ENCODE results near the gene PRKG1. TPM values are rescaled to one million over a fixed set of nuclear protein-coding genes. Genes with fewer than 3 reads are reported as not detected.
"Not testable (repeated sequence)": the region's sequence is repeated elsewhere in the genome, so short reads cannot be mapped to it uniquely, and the experiment has no call there.

PRKG1 gene
- total RNA-seq, 1 experiment from 2014 or later: 1.7 TPM

DNA sequence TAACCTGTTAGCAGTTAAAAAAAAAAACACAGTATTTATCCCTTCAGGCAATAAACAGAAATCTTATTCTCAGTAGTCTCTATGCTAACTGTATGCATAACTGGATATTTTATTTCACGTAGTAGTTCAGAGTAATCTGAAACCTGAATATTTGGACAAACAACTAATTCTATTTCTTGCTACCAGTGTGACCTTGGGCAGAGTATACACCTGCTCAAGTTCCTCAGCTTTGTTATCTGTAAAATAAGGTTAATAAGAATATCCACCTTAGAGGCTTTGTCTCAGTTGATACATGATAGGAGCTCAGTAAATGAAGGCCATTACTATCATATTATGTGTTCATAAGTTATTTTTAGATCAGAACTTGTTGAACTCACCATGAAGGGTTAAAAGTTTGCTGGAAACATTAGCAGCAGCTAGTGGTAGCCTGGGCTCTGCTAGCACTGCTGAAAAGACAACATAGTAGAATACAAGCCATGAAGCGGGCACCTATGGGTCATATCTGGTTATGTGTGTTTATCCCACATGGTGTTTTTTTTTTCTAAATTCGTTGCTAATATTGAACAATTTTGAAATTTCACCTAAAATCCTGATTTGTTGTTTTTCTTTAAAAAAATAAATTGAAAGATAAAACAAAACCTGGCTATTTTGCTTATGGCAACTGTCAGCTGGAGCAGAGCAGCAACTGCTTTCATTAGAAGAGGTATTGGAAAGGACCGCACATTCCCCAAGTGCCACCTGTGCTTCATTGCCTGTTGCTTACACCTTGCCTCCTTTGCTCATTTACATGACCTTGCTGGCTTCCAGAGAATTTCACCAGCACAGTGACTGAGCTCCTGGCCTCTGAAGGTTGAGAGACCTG lies 303.0 kb downstream of the PRKG1 start:
- DNase-seq (ENCODE audit: low read depth): no peak

DNA sequence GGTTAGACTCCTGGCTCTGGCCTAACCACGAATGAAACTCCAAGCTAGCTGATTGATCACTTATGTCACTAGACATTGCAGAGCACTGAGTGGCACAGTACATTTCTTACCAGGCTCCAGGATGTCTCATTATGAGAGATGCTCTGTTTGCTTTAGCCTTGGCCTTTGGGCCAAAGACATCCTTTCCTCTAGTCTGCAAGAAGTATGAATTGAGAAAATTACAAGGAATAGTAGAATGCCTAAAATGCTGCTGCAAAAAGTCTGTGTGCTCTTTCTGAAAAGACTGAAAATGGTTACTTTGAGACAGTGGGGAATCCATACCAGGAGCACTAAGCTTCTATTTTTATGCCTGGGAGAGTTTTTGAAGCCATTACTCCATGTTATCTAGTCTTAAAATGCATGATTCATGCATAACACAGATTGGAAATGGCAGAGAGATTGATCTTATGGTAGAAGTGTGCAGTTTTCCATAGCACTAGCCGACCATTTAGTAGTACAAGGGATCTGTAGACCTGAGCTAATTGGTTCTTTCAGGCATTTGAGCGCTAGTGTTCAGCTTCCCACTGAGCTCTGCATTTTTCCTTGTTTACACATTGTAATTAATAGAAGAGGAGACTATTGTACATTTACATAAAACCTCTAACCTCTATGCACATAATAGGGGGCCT lies 303.8 kb downstream of the PRKG1 start:
- no peak for DNase-seq (ENCODE audit: low read depth)

DNA sequence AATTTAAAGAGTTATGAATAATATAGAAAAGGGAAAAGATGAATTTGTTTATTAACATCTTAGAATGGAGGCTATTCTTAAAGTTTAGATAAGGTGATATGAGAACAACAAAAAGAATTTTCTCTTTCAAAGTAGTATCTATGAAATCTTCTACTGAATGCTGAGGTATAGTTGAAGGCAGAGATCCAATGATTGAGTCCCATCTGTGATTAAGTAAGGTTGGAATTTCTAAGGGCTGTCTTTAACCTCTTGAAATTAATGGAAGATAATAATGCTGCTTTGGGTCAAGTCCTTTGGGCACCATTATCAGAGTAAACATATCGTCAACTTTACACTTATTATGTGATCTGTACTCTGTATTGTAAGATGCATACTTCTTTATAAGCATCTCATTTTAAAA lies 307.9 kb downstream of the PRKG1 start:
- peak; percentile 36 for DNase-seq (ENCODE audit: low read depth)

DNA sequence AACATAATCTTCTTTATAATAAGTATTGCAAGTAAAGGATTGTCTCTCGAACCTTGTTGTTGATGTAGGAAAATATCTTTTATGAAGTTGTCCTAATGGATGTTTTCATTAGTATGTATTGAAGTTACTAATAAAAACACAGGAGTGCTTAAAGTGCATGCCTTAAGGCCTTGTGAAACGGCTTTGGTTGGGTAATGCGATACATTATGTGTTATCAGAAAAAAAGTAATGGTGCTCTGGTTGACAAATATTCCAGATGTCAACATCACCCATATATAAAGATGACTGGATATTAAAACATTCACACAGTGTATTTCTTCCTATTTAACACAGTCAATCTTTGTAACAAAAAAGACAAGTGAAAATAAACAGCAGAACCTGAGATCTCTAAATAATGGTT lies 310.7 kb downstream of the PRKG1 start:
- no peak for DNase-seq (ENCODE audit: low read depth)

DNA sequence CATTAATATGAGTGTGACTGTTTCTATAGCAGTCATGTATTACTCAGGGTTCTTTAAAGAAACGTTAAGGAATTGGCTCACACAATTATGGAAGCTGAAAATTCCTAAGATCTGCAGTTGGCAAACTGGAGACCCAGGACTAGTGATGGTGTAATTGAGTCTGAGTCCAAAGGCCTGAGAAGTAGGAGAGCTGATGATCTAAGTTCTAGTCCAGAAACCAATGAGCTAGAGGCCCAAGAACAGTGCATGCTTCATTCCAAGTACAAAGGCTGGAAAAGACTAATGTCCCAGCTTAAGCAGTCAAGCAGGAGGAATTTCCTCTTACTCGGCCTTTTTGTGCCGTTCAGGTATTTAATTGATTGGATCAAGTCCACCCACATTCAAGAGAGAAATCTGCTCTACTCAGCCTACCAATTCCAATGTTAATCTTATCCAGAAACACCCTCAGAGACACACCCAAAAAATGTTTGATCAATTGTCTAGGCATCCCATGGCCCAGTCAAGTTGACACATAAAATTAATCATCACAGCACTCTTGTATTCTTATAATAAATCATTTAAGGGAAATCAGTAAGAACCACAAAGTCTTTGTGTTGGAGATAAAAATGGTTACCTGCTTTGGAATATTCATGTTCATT lies 312.1 kb downstream of the PRKG1 start:
- no peak for DNase-seq (ENCODE audit: low read depth)

DNA sequence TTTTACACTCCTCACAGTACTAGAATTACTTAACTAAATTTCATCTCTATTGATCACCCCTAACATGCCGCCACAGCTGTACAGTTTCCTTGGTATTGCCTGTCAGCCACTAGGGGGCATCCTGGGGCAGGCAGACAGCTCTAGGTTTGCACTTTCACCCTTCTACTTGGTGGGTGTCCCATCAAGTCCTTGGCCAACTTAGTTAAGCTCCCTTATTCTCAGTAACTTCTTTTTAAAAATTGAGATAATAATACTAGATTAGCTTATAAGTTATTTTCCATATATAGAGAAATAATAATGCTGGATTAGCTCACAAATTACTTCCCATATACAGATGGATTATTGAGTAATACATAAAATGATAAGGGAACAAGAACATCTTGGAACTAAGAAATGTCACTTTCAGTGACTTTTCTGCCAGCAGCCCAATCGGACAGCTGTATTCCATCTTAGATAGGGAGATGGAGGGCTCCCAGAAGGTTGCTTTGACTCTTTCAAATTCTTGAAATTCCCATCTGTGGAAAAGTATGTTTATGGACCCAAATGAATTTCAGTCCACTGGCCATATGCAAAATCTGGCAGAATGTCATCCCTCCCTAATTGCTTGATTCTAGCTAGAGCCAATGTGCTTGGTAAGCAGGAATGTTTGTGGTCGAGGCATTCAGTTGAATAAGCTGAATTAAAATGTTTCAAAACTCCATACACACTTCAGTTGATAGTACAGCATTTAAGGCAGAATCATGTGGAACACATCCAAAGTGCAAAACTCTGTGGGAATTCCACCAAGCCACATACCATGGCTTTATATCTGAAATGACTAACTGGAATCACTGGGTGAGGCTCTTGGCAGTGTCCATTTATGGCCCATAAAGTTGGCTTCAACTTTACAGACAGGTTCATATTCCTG lies 315.4 kb downstream of the PRKG1 start:
- peak; percentile 90 for DNase-seq (ENCODE audit: low read depth)

DNA sequence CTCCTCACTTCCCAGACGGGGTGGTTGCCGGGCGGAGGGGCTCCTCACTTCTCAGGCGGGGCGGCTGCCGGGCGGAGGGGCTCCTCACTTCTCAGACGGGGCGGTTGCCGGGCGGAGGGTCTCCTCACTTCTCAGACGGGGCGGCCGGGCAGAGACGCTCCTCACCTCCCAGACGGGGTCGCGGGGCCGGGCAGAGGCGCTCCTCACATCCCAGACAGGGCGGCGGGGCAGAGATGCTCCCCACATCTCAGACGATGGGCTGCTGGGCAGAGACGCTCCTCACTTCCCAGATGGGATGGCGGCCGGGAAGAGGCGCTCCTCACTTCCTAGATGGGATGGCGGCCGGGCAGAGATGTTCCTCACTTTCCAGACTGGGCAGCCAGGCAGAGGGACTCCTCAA lies 318.7 kb downstream of the PRKG1 start:
- DNase-seq (ENCODE audit: low read depth): not testable (repeated sequence)

DNA sequence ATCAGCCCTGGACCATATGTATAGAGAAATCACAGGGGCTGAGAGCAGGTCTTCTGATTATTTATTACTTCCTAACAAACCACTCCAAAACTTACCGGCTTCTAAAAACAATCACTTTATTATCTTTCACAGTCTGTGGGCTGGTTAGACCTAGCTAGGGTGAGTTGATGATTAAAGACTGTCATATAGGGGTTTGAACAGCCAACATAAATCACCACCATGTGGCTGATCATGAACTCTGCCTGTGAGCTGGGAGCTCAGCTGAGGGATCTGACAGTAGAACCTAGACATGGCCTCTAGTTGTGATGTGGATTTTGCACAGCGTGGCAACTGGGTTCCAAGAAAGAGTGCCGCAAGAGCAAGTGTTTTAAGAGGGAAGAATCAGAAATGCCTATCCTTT lies 319.8 kb downstream of the PRKG1 start:
- no peak for DNase-seq (ENCODE audit: low read depth)

DNA sequence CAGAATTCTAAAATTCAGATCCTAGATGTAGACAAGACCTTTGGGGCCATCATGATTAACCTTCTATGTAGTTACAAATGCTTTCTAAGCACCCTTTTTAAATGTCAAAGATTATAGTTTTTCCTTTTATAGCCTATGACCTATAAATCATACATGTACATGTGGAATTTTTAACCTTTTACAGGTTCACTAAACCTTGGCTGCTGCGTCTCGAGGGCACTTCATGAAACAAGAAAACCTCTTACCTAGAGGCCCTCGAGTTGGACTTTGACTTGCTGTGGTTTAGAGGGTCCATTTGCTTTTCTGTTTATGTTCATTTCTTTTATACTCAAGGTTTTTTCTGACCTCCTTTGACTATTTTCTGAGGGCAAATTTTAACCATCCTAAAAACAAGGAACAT lies 323.0 kb downstream of the PRKG1 start:
- no peak for DNase-seq (ENCODE audit: low read depth)

DNA sequence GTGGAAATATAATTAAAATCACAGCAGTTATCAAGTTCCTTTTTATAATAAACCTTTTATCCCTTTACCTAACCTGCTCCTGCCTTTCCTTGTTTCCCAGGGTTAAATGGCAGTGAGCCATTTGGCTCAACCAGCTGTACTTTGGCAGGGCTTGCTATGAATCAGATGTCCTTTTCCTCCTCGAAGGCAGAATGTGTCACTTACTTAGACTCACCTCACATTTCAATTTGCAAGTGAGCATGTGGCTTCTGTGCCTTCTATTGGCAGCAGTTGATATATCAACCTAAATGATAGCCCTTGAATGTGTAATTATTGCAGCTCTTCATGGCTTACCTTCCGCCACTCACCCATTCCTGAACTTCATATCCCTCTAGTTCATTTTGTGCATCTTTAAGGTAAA lies 323.4 kb downstream of the PRKG1 start:
- peak; percentile 87 for DNase-seq (ENCODE audit: low read depth)

DNA sequence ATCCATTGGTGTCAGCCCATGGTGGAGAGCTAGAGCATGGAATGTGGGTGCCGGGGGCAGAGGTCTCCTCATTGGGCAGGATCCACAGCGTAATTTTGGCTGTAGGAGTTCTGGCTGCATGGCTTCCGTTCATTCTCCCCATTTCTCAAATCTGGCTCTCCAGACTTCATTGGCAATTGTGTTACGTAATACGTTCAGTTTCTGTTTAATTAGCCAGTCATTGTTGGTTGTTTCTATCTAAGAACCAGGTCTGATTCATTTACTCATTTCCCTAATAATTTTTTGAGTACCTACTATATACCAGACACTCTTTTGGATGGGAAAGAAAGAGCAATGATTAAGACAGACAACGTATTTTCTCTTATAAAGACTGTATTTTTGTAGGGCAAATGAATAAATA lies 325.6 kb downstream of the PRKG1 start:
- DNase-seq (ENCODE audit: low read depth): no peak

DNA sequence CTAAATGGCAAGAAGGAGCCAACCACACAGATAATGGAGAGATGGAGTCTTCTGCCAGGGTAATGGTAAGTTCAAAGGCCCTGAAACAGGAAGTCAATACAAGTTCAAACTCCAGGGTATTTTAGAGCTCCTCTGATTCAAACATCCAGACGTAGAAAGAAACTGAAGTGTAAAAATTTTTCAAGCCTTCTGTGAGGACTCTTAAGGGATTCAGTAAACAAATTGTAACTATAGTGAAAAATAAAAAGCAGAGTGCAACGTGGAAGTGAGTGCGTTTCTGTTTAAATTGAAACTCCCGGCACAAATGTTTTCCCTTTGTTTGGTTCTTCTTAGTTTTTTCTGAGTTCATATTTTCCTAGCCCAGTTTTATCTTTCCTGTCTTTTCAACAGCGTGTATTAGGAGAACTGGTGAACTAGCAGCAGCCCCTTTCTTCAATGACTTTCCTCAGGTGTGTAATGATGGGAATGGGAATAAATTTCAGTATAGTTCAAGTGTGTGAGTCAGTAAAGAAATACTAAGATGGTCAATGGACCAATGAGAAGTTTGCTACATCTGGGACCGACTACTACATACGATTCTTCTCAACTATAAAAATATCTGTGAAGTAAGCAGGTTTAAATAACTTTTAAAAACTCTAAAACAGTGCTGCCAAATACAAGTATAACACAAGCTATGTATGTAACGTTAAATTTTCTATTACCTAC lies 326.3 kb downstream of the PRKG1 start:
- DNase-seq (ENCODE audit: low read depth): no peak

DNA sequence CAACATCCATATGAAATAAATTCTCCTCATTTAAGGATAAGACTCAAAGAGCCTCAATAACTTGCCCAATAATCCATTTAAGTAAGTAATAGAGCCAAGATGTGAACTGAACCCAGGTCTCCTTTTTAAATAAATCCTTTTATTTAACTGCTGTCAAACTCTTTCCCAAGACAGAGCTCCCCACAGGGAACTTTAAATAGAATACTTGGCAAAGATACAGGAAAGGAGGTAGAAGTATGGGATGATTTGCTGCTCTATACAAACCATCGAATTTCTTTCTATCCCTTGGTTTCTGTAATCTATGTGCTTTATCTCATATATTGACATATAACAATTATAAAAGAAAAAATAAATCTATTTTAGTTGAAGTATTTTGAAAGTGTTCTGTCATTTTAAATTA lies 329.2 kb downstream of the PRKG1 start:
- no peak for DNase-seq (ENCODE audit: low read depth)

DNA sequence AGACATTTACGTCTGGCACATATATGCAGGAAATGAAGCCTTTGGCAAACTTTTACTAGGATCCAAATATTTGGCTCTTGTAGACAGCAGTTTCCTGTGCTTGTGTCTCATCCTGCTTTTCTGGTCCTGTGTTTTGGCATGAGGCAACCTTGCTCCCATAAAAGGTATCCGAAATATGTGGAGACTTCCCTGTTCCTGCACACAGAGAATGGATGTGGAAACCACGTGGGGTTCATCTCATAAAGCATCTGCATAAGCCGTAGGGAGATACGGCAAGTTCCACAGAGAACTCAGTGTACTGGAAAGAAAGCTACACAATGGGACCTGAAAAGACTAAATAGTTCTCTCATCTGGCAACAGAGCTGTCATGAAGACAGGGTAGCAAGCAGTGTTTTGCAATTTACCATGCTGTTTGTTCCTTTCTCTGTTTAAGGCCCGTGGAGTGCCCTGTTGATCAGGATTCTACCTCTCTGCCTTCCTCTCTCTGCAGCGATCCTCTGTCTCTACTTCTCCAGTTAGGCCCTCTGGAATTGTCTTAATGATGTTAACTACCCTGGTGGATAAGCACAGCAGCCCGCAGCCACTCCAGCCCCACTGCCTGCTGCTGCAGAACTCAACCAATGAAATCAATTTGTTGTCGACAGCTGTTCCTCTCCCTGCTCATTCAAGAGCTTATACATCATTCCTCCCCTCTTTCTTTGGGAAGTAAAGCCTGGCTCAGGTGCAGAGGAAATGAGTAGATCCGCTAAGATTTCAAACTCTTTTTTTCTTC lies 331.5 kb downstream of the PRKG1 start:
- DNase-seq (ENCODE audit: low read depth): peak; percentile 20

DNA sequence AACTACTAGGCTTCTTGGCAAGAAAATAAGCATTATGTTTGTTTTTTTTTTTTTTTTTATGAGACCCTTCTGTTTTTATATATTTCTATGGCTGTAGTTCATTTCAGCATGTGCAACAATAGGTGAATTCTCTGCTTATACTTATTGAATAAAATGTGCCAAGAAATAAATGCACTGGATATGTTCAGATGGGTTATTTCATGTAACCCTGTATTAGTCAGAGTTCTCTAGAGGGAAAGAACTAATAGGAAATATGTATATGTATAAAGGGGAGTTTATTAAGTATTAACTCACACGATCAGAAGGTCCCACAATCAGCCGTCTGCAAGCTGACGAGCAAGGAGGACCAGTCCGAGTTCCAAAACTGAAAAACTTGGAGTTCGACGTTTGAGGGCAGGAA lies 332.3 kb downstream of the PRKG1 start:
- DNase-seq (ENCODE audit: low read depth): no peak

DNA sequence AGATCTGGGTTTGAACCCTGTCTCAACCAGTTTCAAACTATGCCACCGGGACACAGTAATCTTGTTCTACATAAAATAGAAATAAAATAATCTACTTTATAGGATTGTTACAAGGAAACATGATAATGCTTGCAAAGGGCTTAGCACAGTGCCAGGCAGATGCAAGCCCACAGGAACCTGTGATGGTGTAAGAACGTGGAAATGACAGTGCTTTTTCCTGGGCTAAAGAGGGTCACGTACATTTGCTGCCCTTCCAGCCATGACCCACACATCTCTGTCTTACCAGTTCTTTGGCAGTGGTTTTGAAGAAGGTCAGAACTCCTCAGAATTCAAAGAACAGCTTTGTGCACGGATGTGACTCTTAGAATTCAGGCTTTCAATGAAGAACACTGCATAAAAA lies 342.2 kb downstream of the PRKG1 start:
- no peak for DNase-seq (ENCODE audit: low read depth)

DNA sequence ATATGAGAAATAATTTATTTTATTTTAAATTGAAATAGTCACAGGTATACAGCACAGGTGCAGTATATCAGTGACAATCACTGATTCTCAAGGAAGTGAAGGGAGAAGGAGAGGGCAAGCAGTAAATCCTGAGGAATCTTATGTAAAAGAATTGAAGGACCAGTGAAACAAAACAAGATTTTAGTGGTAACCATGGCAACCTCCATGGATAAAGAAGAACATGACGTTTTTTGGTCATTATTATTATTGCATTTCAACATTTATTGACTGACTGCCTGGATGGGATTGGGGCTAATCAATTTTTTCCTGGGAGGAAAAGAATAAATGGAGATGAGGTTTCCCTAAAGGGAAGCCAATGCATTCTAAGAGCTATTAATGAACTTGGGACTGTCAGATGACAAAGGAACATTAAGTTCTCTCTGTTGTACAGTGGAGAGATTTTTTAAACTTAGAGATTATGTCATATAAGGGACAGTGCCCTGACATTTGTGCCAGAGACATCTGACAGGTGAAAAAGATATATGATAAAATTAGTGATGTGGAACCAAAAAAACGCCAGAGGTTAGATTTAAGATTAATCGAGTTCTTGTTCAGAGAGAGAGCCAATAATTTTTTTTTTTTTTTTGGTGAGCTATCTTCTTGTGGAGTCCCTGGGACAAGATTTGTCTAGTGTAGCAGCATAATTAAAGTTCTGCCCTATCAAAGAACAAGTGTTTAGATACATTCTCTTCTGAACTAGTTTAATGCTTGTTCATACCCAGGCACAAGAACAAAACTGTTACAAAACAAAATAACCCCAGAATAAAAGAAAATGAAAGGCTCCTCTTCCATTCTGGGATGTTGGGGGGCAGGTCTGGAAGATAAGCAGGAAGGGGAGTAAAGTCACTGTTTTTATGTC lies 345.2 kb downstream of the PRKG1 start:
- DNase-seq (ENCODE audit: low read depth): no peak

DNA sequence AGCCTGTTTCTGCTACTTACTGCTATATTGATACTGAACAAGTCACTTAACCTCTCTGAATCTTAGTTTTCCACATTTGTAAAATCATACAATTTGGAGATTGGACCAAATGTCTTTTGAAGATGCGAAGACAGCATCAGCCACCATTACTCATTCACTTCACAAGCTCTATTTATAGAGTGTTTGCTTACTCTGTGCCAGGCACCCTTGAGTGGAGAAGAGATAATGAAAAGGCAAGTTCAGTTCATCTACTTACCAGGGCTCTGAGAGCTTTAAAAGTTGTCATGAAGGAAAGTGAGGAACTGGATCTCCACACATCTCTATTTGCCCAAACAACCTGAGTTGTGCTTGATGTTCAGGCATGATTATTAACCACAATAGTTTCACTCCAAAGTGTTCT lies 347.6 kb downstream of the PRKG1 start:
- DNase-seq (ENCODE audit: low read depth): no peak

All from M059J (cell line).